Calu3 (cell line): ENCODE data around the gene F2. TPM values are rescaled to one million over a fixed set of nuclear protein-coding genes. Genes with fewer than 3 reads are reported as not detected.
A peak's percentile ranks its signal among the peaks of the same experiment; 100 is the strongest.

ENCODE experiments used
- BruUV-seq: library from RNA; stranded (reverse); fragments of 400-500 nt; replicated peaks from 2 replicates; lab custom pipeline; 2021; lab: Mats Ljungman, UMichigan
- CTCF ChIA-PET: fragments of 300-600 bp; sonication (Branson Sonifier 250); formaldehyde crosslinking; loops from one replicate; lab custom pipeline; 2022; ENCODE audit warnings: antibody characterized with exemption; lab: Charles Lee
- DNase-seq: peaks from one replicate; pipeline ENCODE4 v3.0.0; 2022
- H3K27ac Mint-ChIP-seq: one replicate; pipeline ENCODE4 v1.8.0; 2022; ENCODE audit warnings: mixed read lengths; ENCODE audit not compliant: unreplicated experiment
- H3K27me3 Mint-ChIP-seq: one replicate; pipeline ENCODE4 v1.8.0; 2022; ENCODE audit warnings: mixed read lengths; ENCODE audit not compliant: unreplicated experiment
- H3K36me3 Mint-ChIP-seq: one replicate; pipeline ENCODE4 v1.8.0; 2022; ENCODE audit warnings: mild to moderate bottlenecking, moderate library complexity, mixed read lengths; ENCODE audit not compliant: insufficient read depth, unreplicated experiment
- H3K4me1 Mint-ChIP-seq: one replicate; pipeline ENCODE4 v1.8.0; 2022; ENCODE audit warnings: mild to moderate bottlenecking, low read depth, mixed read lengths; ENCODE audit not compliant: unreplicated experiment
- H3K4me3 Mint-ChIP-seq: one replicate; pipeline ENCODE4 v1.8.0; 2022; ENCODE audit warnings: mild to moderate bottlenecking, low read depth, moderate library complexity, mixed read lengths; ENCODE audit not compliant: unreplicated experiment
- H3K9me3 Mint-ChIP-seq: one replicate; pipeline ENCODE4 v1.8.0; 2022; ENCODE audit warnings: low read depth, mixed read lengths; ENCODE audit not compliant: unreplicated experiment
- CTCF ChIP-seq: fragments of 200-600 bp; IDR thresholded peaks from one replicate; pipeline ENCODE4 v1.8.0; 2022; ENCODE audit warnings: antibody characterized with exemption; ENCODE audit not compliant: unreplicated experiment
- intact Hi-C: fragments of 100-400 bp; cut with micrococcal nuclease; formaldehyde crosslinking; loops from one replicate; pipeline ENCODE4 v1.10.0; 2022; ENCODE audit not compliant: unreplicated experiment
- microRNA-seq: library from miRNA; unstranded; fragments of <30 nt; microRNA quantifications from one replicate; pipeline ENCODE4 v1.2.0, GENCODE V29; 2022
- total RNA-seq: library from RNA; stranded (reverse); gene quantifications from 2 replicates; pipeline ENCODE4 v1.2.3, GENCODE V29; 2022

F2 gene
- total RNA-seq, 1 experiment from 2014 or later: not detected

- Mint-ChIP-seq H3K4me1 (no peaks in the 10 kb centered on the region), H3K27ac (no peak overlapping the region), H3K4me3 (no peak overlapping the region), H3K9me3 (no peaks in the 10 kb centered on the region), H3K36me3 (peaks cover 39% of the 10 kb centered on the region), H3K27me3 (no peaks in the 10 kb centered on the region)
- no peak for DNase-seq
- no peak for TF ChIP-seq CTCF
- CTCF ChIA-PET: no interaction called here
- intact Hi-C loops: no loop called here
- BruUV-seq: no TSS peak
These were observed 50.7 kb downstream of the F2 start for GRCh38 chr11:46769636-46770221.

DNA sequence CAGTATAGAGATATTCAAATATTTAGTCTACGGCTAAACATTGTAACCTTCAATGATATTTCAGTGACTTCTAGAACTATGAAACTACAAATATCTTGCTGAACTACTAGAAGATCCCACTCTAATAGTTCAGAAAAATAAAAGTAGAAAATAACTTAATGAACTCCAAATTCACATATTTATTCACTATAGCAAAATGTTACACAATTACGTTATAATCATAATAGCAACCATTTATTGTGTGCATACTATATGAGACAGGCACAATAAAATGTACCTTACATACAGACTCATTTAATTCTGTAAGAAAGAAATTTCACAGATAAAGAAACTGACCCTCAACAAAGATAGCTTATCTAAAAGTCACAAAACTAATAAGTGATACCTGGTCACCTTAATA lies 57.9 kb downstream of the F2 start:
- CTCF ChIA-PET: no interaction called here
- intact Hi-C loops: no loop called here
- Mint-ChIP-seq H3K9me3 (no peaks in the 10 kb centered on the region), H3K27me3 (no peaks in the 10 kb centered on the region), H3K36me3 (peaks cover 21% of the 10 kb centered on the region), H3K27ac (no peak overlapping the region), H3K4me1 (no peaks in the 10 kb centered on the region), H3K4me3 (no peak overlapping the region)
- no peak for DNase-seq
- no TSS peak for BruUV-seq
- no peak for TF ChIP-seq CTCF

DNA sequence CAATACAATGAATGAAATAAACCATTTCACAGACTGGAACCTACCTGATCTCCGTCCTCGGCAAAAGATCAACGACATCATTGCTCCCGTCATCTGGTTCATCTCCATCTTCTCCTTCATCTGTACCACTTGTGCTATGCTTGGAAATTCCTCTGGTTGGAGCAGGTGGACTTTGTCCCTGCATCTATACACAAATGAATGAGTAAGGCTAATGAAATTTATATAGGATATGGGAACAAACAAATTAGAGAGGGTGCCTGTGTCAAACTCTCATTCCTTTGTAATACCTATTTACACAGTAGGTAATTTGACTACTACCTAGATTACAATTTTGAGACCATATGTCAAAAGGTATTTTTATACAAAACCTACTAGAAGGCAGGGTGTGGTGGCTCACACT lies 59.4 kb downstream of the F2 start:
- no peaks in the 10 kb centered on the region for H3K27me3 Mint-ChIP-seq
- TF ChIP-seq CTCF: no peak
- H3K36me3 Mint-ChIP-seq: peaks cover 11% of the 10 kb centered on the region
- CTCF ChIA-PET: no interaction called here
- no TSS peak for BruUV-seq
- intact Hi-C loops: no loop called here
- no peak overlapping the region for H3K4me3 Mint-ChIP-seq
- H3K27ac Mint-ChIP-seq: no peak overlapping the region
- H3K9me3 Mint-ChIP-seq: no peaks in the 10 kb centered on the region
- H3K4me1 Mint-ChIP-seq: no peaks in the 10 kb centered on the region
- no peak for DNase-seq

Small RNAs within 50 kb of the gene (microRNA-seq; reads per million reads assigned to microRNA genes)
- 3.5 reads per million, percentile 4 among the genes with 10 or more reads in this experiment for gene MIR5582

Other genes with a start within 250 kb of the F2 start
- gene AMBRA1, start 125.2 kb upstream of the F2 start, total RNA-seq: 35.0 and 42.2 TPM in 2 replicates
- gene HARBI1, start 102.0 kb upstream of the F2 start, total RNA-seq: 8.2 and 10.1 TPM in 2 replicates
- 53.2 and 57.1 TPM in 2 replicates for gene ATG13, start 101.7 kb upstream of the F2 start, total RNA-seq
- gene ARHGAP1, start 18.6 kb upstream of the F2 start, total RNA-seq: 65.4 and 81.6 TPM in 2 replicates
- gene ZNF408, start 18.2 kb upstream of the F2 start, total RNA-seq: 14.8 and 15.5 TPM in 2 replicates
- gene CKAP5, start 127.1 kb downstream of the F2 start, total RNA-seq: 124 and 140 TPM in 2 replicates
- 0.80 and 1.3 TPM in 2 replicates for gene LRP4, start 199.3 kb downstream of the F2 start, total RNA-seq
- gene CSTPP1, start 217.5 kb downstream of the F2 start, total RNA-seq: 23.2 and 24.3 TPM in 2 replicates